Ishikawa (cell line): Measurements from ENCODE around the gene TFB1M.

ENCODE experiments used
- CEBPB ChIP-seq: IDR thresholded peaks from 2 replicates; pipeline ENCODE4 v1.6.1; 2012
- CREB1 ChIP-seq: IDR thresholded peaks from 2 replicates; pipeline ENCODE4 v1.6.1; 2012; ENCODE audit warnings: low read depth
- EGR1 ChIP-seq: IDR thresholded peaks from 2 replicates; pipeline ENCODE4 v1.6.1; 2012
- EP300 ChIP-seq: IDR thresholded peaks from 2 replicates; pipeline ENCODE4 v1.6.1; 2012; ENCODE audit warnings: borderline replicate concordance
- FOXM1 ChIP-seq: IDR thresholded peaks from 2 replicates; pipeline ENCODE4 v1.6.1; 2012; ENCODE audit warnings: low read depth, borderline replicate concordance
- NFIC ChIP-seq: IDR thresholded peaks from 2 replicates; pipeline ENCODE4 v1.6.1; 2012
- RAD21 ChIP-seq: IDR thresholded peaks from 2 replicates; pipeline ENCODE4 v1.6.1; 2012; ENCODE audit warnings: low read depth
- TAF1 ChIP-seq: IDR thresholded peaks from 2 replicates; pipeline ENCODE4 v1.6.1; 2012; ENCODE audit warnings: low read depth, mild to moderate bottlenecking
- TCF12 ChIP-seq: IDR thresholded peaks from 2 replicates; pipeline ENCODE4 v1.6.1; 2012; ENCODE audit warnings: low read depth
- TEAD4 ChIP-seq: IDR thresholded peaks from 2 replicates; pipeline ENCODE4 v1.6.1; 2012
- YY1 ChIP-seq: IDR thresholded peaks from 2 replicates; pipeline ENCODE4 v1.6.1; 2012; ENCODE audit warnings: low read depth
- ZBTB7A ChIP-seq: IDR thresholded peaks from 2 replicates; pipeline ENCODE4 v1.6.1; 2012; ENCODE audit warnings: low read depth
- TF ChIP-seq, protein P1 (sequence below): IDR thresholded peaks from 2 replicates; pipeline ENCODE4 v1.6.1; 2012
- TF ChIP-seq, protein P2 (sequence below): IDR thresholded peaks from 2 replicates; pipeline ENCODE4 v1.6.1; 2012
- TF ChIP-seq, protein P3 (sequence below): IDR thresholded peaks from 2 replicates; pipeline ENCODE4 v1.6.1; 2012; ENCODE audit warnings: low read depth, mild to moderate bottlenecking

The TFB1M gene

DNA sequence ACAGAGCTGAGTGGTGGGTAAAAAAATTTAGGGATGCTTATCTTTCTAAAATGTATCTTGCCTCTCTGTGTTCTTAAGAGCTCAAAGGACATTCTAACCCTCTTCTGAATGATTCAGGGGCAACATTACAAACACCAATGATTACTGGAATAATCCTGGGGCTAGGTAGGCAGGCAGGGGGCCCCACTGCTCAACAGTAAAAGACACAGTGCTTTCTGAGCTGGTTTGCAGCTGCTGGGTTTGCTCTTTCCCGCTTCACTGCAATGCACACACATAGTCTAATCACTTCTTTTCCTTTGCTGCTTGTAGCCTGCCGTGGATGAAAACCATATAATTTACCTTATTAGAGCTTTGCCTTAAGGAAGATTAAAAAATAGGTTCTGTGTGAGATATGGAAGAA is 26.5 kb downstream of the TFB1M start:
- TF ChIP-seq RAD21 (no peak), NFIC (no peak), CEBPB (no peak), CREB1 (no peak), YY1 (no peak), FOXM1 (no peak), ZBTB7A (no peak)
- TF ChIP-seq, protein P1, sequence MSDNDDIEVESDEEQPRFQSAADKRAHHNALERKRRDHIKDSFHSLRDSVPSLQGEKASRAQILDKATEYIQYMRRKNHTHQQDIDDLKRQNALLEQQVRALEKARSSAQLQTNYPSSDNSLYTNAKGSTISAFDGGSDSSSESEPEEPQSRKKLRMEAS: no peak

DNA sequence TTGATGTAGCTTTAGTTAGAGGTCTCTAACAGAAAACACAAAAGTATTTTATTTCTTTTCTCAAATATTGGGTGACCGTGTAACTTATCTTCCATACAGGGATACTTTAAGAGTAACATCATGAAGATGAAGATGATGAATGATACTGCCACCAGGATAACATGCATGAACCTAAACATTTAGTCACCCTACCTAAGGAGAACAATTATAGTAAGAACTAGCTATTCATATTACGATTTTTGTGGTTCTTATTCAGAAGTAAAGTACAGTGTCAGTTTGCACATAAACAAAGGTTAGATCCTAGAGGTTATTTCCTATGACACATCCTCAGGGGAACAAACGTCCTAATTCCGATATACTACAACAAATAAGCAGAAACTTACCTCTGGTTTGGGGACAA is 29.5 kb downstream of the TFB1M start:
- TF ChIP-seq TAF1: no peak
- TF ChIP-seq NFIC: no peak
- no peak for TF ChIP-seq RAD21
- no peak for TF ChIP-seq FOXM1
- TF ChIP-seq TCF12: no peak
- TF ChIP-seq ZBTB7A: no peak
- TF ChIP-seq YY1: no peak
- TF ChIP-seq EP300: no peak
- TF ChIP-seq EGR1: no peak
- TF ChIP-seq, protein P2, sequence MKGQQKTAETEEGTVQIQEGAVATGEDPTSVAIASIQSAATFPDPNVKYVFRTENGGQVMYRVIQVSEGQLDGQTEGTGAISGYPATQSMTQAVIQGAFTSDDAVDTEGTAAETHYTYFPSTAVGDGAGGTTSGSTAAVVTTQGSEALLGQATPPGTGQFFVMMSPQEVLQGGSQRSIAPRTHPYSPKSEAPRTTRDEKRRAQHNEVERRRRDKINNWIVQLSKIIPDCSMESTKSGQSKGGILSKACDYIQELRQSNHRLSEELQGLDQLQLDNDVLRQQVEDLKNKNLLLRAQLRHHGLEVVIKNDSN: no peak
- TF ChIP-seq CREB1: no peak
- TF ChIP-seq, protein P3, sequence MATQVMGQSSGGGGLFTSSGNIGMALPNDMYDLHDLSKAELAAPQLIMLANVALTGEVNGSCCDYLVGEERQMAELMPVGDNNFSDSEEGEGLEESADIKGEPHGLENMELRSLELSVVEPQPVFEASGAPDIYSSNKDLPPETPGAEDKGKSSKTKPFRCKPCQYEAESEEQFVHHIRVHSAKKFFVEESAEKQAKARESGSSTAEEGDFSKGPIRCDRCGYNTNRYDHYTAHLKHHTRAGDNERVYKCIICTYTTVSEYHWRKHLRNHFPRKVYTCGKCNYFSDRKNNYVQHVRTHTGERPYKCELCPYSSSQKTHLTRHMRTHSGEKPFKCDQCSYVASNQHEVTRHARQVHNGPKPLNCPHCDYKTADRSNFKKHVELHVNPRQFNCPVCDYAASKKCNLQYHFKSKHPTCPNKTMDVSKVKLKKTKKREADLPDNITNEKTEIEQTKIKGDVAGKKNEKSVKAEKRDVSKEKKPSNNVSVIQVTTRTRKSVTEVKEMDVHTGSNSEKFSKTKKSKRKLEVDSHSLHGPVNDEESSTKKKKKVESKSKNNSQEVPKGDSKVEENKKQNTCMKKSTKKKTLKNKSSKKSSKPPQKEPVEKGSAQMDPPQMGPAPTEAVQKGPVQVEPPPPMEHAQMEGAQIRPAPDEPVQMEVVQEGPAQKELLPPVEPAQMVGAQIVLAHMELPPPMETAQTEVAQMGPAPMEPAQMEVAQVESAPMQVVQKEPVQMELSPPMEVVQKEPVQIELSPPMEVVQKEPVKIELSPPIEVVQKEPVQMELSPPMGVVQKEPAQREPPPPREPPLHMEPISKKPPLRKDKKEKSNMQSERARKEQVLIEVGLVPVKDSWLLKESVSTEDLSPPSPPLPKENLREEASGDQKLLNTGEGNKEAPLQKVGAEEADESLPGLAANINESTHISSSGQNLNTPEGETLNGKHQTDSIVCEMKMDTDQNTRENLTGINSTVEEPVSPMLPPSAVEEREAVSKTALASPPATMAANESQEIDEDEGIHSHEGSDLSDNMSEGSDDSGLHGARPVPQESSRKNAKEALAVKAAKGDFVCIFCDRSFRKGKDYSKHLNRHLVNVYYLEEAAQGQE: no peak

DNA sequence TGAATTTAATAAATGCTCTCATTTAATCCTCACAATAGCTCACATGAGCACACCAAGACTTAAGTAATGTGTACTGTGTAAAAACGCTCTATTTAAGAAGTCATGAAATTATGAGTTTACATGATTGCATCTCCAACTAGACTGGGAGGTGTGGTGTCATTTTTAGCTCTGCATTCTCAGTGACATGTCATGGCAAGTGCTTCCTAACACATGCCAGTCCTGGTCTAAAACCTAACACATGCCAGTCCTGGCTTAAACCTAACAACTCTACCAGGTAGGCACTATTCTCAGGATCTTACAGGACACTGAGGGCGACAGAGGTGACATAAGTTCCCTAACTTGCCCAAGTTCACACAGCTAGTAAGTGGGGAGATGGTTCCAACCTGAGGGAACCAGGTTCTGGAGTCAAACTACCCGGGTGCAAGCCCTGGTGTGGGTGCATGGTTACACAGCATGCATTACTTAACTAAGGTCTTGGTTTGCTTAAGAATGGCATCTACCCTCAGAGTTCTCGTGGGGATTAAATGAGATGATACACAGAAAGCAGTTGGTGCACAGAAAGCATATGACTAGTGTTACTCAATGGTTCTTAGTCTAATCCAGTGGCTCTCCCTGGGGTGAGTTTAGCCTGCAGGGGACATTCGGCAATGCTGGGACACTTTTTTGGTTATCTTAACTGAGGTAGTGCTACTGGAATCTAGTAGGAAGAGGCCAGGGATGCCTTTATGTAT is 35.8 kb downstream of the TFB1M start:
- TF ChIP-seq RAD21 (no peak), CEBPB (no peak)
- TF ChIP-seq, protein P1: no peak

DNA sequence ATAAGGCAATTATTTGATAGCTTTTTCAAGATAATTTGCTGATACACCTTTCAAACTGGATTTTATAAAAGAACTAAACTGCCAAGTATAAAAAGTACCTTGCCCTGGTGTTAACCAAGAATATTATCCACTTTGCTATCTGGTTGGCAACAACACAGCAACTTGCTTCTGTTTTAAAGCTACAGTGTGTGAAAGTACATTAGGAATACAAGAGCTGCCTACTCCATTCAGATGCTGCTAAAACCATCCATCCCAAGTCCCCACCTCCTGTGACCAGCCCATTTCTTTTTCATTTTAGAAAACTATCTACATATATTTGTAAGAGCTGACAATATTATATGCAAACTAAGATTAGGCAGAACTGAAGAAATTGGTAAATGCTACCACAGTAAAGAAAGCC is 37.6 kb downstream of the TFB1M start:
- TF ChIP-seq CEBPB (no peak), ZBTB7A (no peak), RAD21 (no peak), NFIC (no peak), TAF1 (no peak), TCF12 (no peak)
- TF ChIP-seq, protein P1: no peak

DNA sequence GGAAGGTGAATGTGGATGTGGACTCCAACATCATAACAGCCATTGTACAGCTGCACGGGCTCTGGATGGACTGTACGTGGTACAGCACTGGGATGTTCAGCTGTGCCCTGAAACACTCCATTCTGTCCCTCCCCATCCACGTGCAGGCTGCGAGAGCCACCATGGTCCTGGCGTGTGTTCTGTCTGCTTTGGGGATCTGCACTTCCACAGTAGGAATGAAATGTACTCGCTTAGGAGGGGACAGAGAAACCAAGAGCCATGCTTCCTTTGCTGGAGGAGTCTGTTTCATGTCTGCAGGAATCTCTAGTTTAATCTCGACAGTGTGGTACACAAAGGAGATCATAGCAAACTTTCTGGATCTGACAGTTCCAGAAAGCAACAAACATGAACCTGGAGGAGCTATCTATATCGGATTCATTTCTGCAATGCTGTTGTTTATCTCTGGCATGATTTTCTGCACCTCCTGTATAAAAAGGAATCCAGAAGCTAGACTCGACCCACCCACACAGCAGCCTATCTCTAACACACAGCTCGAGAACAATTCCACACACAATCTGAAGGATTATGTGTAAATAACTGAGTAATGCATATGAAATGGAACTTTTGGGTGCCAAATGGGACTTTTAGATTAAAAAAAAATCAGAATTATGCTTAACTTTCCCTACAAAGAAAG is 38.3 kb downstream of the TFB1M start:
- TF ChIP-seq EP300 (no peak), TEAD4 (no peak), TAF1 (no peak), EGR1 (no peak), CREB1 (no peak), RAD21 (no peak)
- TF ChIP-seq, protein P3: no peak
- TF ChIP-seq, protein P2: no peak

DNA sequence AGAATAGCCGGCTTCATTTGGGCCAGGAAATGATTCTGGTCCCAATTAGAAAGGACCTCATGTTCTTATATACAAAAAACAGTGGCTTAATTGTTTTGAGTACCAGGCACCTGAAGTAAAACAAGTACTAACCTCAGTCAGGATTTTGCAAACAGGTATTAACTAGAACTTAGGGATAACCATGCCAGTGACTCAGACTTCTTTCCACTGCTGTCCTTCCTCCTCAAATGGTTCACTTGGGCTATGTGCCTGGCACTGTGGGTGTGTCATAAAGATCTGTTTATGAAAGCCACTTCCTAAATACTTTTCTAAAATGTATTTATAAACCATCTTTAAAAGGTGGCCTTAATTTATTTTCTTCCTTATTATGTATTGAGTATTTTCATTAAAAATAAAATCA is 39.8 kb downstream of the TFB1M start:
- no peak for TF ChIP-seq YY1
- no peak for TF ChIP-seq TEAD4
- TF ChIP-seq EGR1: no peak
- TF ChIP-seq EP300: no peak
- TF ChIP-seq, protein P3: no peak
- no peak for TF ChIP-seq CREB1
- TF ChIP-seq, protein P1: no peak
- TF ChIP-seq CEBPB: no peak
- TF ChIP-seq, protein P2: no peak
- TF ChIP-seq TAF1: no peak
- no peak for TF ChIP-seq ZBTB7A
- TF ChIP-seq TCF12: no peak
- no peak for TF ChIP-seq RAD21
- no peak for TF ChIP-seq NFIC
- TF ChIP-seq FOXM1: no peak
